Gastroesophageal sphincter (tissue), 3 donors: ENCODE measurements around the gene ANKRD61.

Experiments used
- EP300 ChIP-seq: sonication (generic); formaldehyde crosslinking; IDR thresholded peaks from one replicate; pipeline ENCODE4 v1.6.1; 2017; ENCODE audit warnings: antibody characterized with exemption, mild to moderate bottlenecking
- POLR2A ChIP-seq, 2 donors: fragments of 450-650 bp; IDR thresholded peaks; one replicate each; pipeline ENCODE4 v1.6.1; 2017; ENCODE audit warnings: antibody characterized with exemption in 2 of 2, mild to moderate bottlenecking in 2 of 2, moderate library complexity in 1 of 2
- POLR2AphosphoS5 ChIP-seq: sonication (generic); formaldehyde crosslinking; IDR thresholded peaks from one replicate; pipeline ENCODE4 v1.6.1; 2017; ENCODE audit warnings: antibody characterized with exemption
- TF ChIP-seq, protein P1 (sequence below), 4 experiments: fragments of 200-600 bp in 2 of 4; fragments of 450-650 bp in 2 of 4; sonication (generic) in 1 of 4; IDR thresholded peaks; one replicate each; pipeline ENCODE4 v1.5.1; 2017 to 2019; ENCODE audit warnings: antibody characterized with exemption in 4 of 4, mild to moderate bottlenecking in 2 of 4, moderate library complexity in 2 of 4

DNA sequence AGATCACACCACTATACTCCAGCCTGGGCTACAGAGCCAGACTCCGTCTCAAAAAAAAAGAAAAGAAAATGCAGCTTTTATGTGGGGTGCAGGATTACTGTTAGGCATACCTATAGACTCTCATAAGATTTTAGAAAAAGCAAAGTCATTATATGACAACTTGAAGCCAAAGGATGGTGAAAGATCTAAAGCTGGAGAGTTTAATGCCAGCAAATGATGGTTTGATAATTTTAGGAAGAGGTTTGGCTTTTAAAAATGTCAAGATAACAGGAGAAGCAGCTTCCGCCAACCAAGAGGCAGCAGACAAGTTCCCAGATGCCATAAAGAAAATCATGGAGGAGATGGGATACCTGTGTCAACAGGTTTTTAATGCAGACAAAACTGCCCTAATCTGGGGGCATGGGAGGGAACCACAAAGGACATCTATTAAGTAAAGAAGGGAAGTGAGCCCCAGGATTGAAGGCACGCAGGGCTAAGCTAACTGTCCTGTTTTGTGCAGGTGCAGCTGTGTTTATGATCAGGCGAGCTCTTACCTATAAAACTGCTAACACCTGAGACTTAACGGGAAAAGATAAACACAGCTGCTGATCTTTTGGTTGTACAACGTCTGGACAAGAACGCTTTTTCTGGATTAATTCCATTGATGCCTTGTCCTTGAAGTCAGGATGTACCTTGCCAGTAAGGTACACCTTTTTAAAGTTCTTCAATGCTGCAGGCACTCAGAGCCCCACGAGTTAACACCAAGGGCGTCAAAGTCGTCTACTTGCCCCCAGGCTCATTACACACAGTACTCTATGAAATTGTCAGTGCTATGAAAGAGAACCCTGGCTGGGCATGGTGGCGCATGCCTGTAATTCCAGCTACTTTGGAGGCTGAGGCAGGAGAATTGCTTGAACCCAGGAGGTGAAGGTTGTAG is 10.5 kb upstream of the ANKRD61 start:
- TF ChIP-seq EP300 (no peak), POLR2A (IDR thresholded peaks at IDR 0.05) (no peak), POLR2AphosphoS5 (no peak)
- TF ChIP-seq, protein P1, sequence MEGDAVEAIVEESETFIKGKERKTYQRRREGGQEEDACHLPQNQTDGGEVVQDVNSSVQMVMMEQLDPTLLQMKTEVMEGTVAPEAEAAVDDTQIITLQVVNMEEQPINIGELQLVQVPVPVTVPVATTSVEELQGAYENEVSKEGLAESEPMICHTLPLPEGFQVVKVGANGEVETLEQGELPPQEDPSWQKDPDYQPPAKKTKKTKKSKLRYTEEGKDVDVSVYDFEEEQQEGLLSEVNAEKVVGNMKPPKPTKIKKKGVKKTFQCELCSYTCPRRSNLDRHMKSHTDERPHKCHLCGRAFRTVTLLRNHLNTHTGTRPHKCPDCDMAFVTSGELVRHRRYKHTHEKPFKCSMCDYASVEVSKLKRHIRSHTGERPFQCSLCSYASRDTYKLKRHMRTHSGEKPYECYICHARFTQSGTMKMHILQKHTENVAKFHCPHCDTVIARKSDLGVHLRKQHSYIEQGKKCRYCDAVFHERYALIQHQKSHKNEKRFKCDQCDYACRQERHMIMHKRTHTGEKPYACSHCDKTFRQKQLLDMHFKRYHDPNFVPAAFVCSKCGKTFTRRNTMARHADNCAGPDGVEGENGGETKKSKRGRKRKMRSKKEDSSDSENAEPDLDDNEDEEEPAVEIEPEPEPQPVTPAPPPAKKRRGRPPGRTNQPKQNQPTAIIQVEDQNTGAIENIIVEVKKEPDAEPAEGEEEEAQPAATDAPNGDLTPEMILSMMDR (IDR thresholded peaks at IDR 0.05) = no peak
